ENCODE measurements around the gene ETNK2. TPM values are rescaled to one million over a fixed set of nuclear protein-coding genes. Genes with fewer than 3 reads are reported as not detected.
"Not testable (repeated sequence)": the region's sequence is repeated elsewhere in the genome, so short reads cannot be mapped to it uniquely, and the experiment has no call there.

ETNK2 gene
- polyA plus RNA-seq, 4 donors = 12.4 to 26.5 (median 20.8) TPM

DNA sequence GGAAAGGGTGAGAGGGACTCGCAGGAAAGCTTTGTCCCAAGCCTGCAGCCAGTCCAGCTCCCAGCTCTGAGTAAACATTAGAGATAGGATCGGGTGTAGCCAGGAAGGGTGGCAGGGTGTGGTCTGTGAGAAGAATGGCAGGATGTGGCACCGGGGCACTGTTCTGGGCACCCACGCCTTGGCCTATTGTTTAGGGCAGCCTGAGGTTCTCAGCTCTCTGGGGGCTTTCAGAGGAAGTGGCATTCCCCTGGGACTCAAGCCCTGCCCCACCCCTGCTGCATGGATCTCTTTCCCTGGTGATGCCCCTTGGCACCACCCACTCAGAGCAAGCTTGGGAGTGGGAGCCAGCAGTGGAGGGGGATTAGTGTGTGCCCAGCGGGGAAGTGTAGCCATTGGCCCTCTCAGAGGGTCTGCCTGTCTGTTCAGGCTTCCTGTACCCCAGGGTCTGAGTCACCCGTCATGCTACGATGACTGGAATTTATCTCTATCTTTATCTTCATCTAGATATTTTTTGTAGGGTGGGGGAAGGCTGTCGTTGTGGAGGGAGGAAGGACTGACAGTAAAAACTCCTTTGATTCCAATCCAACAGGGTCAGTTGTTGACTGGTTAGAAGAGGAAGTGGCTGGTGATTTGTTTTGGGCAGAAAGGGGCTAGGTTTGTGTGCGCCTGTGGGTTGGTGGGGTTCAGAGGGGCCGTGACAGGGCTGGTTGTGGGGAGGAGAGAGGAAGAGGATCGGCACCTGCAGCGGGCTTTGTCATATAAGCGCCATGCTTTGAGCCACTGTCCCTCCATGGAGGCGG, 47.3 kb downstream of the ETNK2 start:
- DNase-seq (ENCODE audit: low read depth in 4 of 4, low spot score in 3 of 4) = no peak

DNA sequence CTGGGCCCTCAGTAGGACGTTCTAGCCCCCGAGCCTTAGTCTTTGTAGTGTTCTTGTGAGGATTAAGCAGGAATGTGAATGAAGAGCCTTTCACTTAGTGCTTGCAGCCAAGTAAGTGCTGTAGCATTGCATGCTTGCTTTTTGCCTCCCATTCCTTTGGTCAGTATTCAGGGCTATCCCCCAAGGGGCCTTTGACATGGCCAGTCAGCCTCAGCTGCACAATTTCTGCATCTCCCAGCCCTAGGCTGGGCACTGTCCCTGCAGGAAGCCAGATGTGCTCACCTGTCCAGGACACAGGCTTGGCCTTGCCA, 48.5 kb downstream of the ETNK2 start:
- DNase-seq (ENCODE audit: low read depth in 4 of 4, low spot score in 3 of 4) = no peak

DNA sequence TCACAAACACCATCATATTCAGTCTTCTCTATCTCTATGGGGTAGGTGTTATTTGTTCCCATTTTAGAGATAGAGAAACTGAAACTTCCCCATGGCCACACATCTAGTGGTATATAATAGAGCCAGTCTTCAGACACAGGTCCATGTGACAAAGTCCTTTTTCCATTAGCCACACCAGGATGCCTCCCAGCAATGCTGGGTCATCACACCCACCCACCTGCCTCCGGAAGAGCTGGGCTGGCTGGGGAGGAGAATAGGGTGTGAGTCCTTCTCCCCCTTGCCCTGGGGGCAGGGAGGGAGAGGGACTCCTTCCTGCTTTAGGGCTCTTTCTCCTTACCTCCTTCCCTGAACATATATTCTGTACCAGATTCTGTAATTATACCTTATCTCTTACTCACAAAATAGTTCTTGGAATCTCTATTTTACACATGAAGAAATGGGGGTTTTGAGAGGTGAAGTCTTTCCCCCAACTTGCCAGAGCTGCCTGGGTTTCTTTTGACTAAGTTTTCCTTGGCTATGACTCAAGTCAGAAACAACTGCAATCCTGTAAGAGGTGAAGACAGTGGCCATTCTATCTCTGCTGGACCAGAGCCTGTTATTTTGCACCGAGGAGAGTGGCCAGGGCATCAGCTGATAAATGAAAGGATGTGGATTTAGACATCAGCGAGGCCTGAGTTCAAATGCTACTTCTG, 49.0 kb downstream of the ETNK2 start:
- no peak for DNase-seq (ENCODE audit: low read depth in 4 of 4, low spot score in 3 of 4)

DNA sequence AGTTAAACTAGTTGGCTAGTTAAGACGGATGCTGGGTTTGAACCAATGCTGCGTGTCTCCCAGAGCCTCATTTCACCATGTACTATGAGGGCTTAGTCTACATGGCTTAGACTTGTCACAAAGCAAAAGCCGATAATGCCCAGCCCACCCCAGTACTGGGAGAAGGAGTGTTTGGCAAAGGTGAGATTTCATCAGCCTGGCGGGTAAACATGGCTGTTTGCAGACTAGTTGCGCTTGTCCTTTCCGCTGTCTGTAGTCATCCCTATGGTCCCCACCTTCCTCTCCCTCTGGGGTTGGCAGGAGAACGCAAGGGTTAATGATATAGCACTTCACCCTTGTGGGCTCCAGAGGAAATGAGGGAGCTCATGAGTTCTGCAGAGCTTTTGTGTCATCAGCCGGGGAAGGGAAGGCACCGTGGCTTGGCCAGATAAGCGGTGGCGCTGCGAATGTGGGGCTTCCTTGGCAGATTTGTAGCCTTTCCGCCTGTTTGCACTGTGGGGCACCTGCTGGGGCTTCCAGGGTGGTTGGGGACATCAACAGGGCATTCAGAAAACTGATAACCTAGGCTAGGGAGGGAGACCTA, 49.7 kb downstream of the ETNK2 start:
- DNase-seq (ENCODE audit: low read depth in 4 of 4, low spot score in 3 of 4) = no peak

DNA sequence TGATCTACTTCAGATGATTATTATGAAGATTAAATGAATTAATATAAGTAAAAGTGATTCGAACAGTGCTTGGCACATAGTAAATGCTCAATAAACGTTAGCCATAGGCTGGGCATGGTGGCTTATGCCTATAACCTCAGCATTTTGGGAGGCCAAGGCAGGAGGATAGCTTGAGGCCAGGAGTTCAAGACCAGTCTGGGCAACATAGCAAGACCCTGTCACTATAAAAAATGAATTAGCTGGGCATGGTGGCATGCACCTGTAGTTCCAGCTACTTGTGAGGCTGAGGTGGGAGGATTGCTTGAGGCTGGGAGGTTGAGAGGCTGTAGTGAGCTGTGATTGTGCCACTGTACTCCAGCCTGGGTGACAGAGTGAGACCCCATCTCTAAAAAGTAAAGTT, 52.1 kb downstream of the ETNK2 start:
- DNase-seq (ENCODE audit: low read depth in 4 of 4, low spot score in 3 of 4) = not testable (repeated sequence)

DNA sequence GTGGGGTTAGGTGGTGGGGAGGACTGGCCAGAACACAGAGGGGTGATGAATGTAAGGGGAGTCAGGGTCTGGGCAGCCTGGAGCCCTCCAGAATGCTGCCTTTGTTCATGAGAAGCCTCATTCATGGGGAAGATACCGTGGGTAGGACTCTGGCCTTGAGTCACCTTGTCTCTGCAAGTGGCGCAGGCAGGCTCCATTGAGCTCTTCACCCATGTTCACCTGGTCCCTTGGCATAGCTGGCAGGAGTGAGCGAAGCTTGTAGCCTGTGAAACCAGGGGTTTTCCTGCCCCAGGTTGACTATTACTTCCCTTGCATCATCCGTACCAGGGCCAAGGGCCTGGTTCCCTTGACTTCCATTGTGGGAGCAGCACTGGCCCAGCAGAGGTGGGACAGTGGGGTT, 53.2 kb downstream of the ETNK2 start:
- DNase-seq (ENCODE audit: low read depth in 4 of 4, low spot score in 3 of 4) = no peak

DNA sequence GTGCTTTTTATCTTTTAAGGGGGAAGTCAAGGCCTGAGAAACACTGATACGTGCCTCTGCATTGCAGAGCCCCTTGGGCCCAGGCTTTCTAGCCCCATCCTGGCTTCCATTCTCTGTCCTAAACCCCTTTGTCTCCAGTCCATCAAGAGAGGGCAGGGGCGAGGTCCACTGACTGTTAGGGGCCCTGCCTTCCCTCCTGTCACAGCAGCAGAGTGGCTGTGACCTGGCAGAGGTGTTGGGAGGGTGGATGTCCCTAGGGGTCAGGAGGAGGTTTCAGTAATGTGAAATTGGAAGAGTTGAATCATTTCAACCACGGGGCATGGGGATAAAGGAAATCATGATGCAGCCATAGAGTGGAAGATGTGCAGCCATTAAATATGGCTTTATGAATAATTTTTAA, 54.9 kb downstream of the ETNK2 start:
- DNase-seq (ENCODE audit: low read depth in 4 of 4, low spot score in 3 of 4) = no peak

DNA sequence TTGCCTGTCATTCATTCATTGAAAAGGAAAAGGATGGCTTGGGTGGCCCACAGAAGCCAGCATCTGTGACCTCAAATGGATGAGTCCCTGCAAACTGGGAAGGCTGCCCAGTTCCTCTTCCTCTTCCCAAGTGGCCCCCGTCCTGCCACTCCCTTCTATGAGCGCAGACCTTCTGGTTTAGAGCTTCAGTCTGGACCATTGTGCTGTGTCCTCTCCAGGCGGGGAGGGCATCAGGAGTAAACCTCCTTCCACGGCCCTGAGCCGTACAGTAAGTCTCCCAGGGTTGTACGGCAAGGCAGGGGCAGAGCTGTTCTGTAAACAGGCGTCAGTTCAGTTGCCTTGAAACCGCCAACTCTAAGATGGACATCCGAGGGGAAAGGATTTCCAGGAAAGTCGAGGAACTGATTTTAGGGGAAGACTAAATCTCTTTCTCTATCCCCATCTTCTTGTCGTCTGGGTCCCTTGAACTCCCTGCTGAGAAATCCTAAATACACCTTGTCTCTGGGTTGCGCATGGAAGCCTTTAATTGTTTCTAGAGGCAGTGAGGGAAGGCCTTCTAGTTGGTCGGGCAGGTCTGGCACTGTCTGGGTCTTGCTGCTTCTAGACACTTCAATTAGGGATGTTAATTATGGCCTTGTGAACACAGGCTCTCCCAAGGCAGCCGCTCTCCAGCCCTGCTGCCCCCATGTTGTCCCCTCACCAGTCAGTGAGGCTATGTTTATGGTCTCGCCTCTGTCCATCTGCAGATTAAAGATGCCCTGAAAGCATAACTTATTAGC, 56.8 kb downstream of the ETNK2 start:
- DNase-seq (ENCODE audit: low read depth in 4 of 4, low spot score in 3 of 4) = no peak

DNA sequence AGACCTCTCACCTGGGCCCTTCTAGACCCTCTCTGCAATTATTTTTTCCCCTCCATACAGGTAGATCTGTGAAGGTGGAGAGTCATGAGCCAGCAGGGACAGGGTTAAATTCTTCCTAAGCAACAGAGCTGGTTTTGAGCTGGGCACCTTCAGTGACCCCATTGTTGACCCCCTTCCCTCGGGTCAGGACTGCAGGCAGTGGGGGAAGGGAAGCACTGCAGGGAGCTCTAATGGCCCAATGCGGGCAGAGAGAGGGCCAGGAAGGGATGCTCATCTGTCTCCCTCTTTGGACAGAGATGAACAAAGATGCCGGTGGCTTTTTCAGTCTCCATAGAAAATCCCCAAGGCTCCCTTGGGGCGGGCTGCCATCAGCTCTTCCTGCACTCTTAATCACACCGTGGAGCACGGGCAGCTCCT, 57.5 kb downstream of the ETNK2 start:
- no peak for DNase-seq (ENCODE audit: low read depth in 4 of 4, low spot score in 3 of 4)

DNA sequence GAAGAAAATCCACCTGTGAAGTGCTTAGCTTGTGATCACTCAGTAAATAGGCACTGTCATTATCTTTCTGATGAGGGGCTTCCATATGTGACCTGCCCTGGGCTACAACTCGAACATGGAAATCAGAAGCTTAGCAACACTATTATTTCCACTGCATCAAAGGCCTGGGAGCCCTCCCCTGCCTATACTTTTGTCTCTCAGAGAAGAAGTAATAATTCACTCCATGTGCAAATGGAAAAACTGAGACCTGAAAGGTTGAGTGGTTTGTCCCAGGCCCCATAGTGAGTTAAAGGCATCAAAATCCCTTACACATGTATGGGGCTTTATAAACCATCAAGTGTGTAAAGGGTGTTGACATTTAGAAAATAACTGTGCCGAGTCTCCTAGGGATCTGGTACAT, 58.1 kb downstream of the ETNK2 start:
- no peak for DNase-seq (ENCODE audit: low read depth in 4 of 4, low spot score in 3 of 4)

DNA sequence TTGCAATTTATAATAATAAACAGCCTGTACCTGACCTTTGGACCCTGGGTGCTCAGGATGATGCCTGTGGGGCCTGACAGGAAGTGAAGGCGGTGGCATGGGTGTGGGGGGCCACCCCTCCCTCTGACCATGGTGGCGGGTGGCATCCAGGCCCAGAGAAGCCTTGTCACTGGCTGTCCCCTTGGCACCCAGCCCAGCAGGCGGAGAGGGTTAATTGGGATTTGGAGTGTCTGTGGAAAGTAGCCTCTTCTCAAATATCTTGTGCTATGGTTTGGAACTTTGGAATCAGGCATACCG, 58.5 kb downstream of the ETNK2 start:
- no peak for DNase-seq (ENCODE audit: low read depth in 4 of 4, low spot score in 3 of 4)

DNA sequence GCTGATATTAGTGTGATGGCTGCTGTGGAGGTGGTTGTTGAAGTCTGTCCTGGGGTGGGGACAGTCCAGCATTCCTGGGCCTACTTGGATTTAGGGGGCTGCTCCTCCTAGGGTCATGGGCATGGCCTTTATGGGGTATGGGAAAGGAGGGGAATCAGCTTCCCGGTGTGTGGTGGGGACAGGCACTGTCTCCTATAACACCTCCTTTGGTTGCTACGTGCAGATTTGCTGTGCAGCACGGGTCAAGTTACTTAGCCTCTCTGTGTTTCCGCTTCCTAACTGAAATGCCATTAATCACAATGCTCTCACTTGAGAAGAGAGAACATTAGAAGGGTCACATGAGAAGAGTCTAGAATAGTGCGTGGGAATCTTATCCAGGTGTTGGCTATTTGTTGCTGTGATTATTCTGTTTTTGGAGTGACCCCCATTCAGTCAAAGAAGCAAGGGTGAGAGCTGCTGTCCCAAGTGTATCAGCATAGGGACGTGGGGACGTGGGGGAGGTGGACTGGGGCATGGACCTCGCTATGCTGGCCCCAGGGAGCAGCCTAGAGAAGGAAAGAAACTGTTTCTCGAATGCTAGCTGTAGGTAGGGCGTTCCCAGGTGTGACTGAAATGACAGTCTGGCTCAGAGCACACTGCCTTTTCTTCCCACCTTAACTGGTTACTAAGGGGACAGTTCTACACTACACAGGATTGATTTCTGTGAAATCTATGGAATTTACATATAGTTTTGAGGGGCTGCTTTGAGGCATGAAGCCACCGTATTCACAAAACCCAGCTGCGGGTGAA, 59.0 kb downstream of the ETNK2 start:
- DNase-seq (ENCODE audit: low read depth in 4 of 4, low spot score in 3 of 4) = no peak

DNA sequence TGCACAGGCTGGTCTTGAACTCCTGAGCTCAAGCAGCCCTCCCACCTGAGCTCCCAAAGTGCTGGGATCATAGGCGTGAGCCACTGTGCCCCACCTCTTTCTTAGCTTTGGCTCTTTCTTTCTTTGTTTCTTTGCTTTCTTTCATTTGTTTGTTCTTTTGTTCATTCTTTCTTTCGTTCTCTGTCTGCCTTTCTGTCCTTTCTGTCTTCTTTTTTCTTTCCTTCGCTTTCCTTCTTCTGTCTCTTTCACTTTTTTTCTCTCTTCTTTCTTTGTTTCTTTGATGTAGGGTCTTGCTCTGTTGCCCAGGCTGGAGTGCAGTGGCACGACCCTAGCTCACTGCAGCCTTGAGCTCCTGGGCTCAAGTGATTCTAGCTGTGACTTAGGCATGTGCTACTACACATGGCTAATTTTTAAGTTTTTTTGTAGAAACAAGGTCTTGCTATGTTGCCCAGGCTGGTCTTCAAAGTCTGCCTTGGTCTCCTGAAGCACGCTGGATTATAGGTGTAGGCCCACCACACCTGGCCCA, 60.0 kb downstream of the ETNK2 start:
- DNase-seq (ENCODE audit: low read depth in 4 of 4, low spot score in 3 of 4) = no peak

DNA sequence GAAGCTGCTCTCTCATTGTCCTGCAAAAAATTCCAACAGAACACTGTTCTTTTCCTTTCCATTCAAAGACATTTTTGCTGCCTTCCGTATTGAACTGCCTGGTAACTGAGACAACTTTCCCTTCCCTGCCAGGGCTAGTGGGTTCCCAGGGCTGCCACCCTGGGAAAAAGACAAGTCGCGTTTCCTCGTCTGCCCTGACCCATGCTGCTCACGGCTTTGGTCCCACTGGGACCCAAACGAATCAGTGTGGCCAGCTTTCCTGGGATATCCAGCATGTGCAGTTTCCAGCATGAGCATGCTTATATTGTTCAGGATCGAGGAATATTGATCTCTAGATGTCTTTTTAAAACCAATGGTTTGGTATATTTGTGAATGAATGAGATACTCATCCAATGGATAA, 60.8 kb downstream of the ETNK2 start:
- no peak for DNase-seq (ENCODE audit: low read depth in 4 of 4, low spot score in 3 of 4)

DNA sequence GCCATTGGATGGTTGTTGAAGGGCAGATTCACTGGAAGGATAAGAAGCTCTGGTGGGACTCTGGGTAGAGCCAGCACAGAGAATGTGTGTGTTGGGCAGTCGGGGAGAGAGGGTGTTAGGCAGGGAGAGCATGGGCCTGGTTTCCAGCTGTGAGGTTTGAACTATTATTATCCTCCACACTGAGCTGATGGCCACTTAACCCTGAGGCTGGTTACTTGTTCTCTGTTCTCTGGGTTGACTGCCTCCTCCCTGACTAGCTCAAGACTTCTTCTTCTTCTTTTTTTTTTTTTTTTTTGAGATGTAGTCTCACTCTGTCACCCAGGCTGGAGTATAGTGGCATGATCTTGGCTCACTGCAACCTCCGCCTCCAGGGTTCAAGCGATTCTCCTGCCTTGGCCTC, 61.7 kb downstream of the ETNK2 start:
- not testable (repeated sequence) for DNase-seq (ENCODE audit: low read depth in 4 of 4, low spot score in 3 of 4)

DNA sequence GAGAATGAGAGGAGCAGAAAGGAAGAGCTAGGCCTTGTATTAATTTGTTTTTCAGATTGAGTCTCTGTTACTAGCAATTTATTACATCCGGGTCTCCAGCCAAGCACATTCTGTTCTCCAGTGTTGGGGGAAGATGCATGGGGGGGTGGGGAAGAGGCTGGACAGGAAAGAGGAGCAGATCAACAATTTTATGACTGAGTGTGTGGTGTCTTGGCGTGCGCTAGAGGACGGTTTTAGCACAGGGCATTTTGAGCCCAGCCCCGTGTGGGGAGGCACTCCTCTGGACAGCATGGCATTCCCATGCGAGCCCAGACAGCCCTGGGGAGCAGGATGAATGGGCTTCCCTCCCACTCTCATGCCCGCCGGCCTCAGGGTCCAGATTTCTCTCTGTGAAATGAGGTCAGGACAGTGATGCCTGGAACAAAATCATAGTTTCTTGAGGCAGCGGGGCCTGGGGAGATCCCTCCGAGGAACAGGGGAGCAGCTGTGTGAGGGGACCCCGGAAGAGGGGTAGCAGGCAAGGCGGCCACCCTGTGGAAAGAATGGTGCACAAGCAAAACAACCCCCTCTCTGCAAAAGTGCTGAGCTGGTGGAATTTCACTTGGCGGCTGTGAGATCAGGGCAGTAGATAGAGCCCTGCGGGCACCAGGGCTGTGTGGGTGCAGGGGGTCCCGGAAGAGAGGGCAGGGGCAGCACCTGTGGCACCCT, 62.6 kb downstream of the ETNK2 start:
- no peak for DNase-seq (ENCODE audit: low read depth in 4 of 4, low spot score in 3 of 4)

DNA sequence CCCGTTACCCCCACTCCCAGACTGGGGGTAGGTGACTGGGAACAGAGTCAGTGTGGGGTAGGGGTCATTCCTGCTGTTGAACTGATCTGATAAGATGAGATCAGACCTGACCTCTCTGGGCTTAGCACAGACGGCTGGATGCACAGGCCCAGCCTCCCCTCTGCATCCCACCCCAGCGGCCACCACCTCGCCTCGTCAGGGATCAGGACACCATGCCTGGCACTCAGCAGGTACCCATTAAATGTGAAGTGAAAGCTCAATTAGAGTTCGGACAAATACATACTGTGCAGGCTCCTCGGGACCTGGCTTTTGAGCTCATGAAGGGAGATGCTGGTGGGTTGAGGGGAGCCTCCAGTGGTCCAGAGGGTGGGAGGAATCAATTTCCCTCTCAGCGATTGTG, 63.2 kb downstream of the ETNK2 start:
- DNase-seq (ENCODE audit: low read depth in 4 of 4, low spot score in 3 of 4) = no peak

DNA sequence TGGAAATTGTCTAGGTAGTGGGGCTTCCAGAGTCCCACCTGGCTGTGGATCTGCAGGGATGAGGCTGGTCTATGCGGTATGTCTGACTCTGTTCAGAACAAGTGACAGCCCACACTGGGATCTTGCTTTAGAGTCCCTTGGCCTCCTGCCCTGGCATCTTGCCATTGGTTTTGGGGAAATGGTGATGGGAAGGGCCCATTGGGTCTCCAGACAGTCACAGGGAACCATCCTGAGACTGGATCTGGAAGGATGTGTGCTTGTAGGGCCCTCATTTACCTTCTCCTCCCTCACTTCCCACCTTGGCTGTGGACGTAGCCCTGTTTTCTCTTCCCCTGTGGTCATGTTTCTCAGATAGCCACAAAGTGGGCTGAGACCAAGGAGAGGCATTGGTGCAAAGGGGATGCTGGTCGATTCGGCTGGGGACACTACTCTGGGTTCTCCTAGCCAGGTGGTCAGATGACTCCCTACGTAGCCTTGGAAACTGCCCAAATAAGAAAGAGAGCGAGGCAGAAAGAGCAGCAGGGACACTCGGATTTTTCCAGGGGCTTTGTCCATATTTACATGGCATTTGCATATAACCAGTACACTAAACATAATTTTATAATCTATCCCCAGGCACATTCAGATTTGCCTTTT, 63.8 kb downstream of the ETNK2 start:
- DNase-seq (ENCODE audit: low read depth in 4 of 4, low spot score in 3 of 4) = no peak

DNA sequence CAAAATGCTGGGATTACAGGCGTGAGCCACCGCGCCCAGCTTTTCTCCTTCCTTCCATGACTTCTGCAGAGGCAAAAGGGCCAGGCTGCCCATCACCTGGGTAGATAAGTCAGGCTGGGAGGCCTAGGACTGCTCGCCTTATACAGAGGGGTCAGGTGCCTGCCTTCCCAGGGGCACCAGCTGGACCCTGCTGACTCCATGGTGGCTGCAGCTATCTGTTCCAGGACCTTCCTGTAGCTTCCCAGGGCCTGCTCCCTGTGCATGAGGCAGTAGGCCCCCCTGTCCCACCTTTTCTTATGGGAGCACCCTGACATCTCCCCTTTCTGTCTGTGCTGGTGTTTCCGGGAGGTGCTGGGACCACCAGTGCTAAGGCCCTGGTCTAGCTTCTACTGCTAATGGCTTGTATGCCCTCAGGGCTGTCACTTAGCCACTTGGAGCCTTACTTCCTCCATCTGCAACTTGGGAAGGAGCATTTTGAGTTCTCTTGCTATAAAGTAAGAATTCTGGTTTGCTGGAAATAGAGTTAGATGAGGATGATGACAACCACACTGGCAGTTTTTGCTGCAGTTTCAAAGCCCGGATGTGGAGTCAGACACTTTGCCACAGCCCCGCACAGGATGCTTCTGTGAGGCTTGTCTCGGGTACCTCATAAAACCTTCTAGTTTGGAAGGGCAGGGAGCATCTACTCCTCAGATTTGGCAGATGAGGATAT, 64.5 kb downstream of the ETNK2 start:
- no peak for DNase-seq (ENCODE audit: low read depth in 4 of 4, low spot score in 3 of 4)

All from left renal pelvis (tissue), 4 donors.